GM23248 (cell line): ENCODE data around the gene TPCN2.

Source experiments
- EZH2 ChIP-seq: fragments of 200-600 bp; sonication (generic); IDR thresholded peaks from 2 replicates; pipeline ENCODE4 v1.6.1; 2018; ENCODE audit warnings: antibody characterized with exemption, mild to moderate bottlenecking; ENCODE audit not compliant: insufficient read depth, poor library complexity, severe bottlenecking
- EZH2phosphoT487 ChIP-seq: fragments of 200-600 bp; sonication (generic); IDR thresholded peaks from 2 replicates; pipeline ENCODE4 v1.6.1; 2018; ENCODE audit warnings: antibody characterized with exemption, moderate library complexity, mild to moderate bottlenecking, low read depth; ENCODE audit not compliant: insufficient read depth

DNA sequence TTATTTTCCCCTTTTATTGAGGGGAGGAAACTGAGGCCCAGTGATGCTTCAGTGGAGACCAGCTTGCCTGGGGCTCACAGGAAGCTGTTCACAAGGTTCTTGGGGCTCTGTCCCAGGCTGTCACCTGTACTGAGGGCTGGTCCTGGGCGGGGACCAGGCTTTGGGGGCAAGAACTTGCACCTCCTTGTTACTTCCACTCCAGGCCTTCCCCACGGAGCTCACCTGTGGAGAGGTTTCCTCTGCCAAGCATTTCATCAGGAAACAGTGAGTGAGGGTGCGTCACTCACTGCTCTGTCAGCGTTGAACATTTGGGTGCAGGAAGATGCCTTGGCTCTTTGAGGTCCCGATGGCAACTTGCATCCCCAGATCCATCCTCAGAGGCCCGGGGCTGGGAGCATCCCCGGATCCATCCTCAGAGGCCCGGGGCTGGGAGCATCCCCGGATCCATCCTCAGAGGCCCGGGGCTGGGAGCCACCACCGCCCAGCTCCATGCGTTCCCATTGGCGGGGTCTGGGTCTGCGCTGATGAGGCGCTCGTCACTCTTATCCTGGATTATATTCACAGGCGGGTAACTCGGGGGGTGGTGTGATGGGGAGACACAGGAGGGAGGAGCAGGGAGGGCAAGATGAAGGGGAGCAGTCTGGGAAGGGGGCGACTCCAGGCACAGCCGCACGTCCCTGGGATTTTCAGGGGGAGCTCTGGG, 105.6 kb downstream of the TPCN2 start:
- TF ChIP-seq EZH2 (no peak), EZH2phosphoT487 (no peak)
